Measurements from ENCODE around the gene R3HDML. TPM values are rescaled to one million over a fixed set of nuclear protein-coding genes. Genes with fewer than 3 reads are reported as not detected.

Gene R3HDML
- total and polyA plus RNA-seq, 2 of the 13 experiments (the other 11 are each of a cell fraction or from before 2014, with no cell fraction given), result not detected

- TF ChIP-seq ZSCAN12 (CRISPR knock-in tag; IDR thresholded peaks at IDR 0.05) (no peak), PBX2 (CRISPR knock-in tag; IDR thresholded peaks at IDR 0.05) (no peak), PAXIP1 (CRISPR knock-in tag; conservative IDR thresholded peaks at IDR 0.05) (no peak), GPBP1L1 (CRISPR knock-in tag; IDR thresholded peaks at IDR 0.05) (no peak), TAF15 (IDR thresholded peaks at IDR 0.05; ENCODE audit: low read depth, low read length, poor library complexity, severe bottlenecking) (no peak), GPN1 (CRISPR knock-in tag; IDR thresholded peaks at IDR 0.05; ENCODE audit: borderline replicate concordance) (no peak), TCF7L2 (IDR thresholded peaks at IDR 0.05; ENCODE audit: low read depth, low read length) (no peak), RARG (CRISPR knock-in tag; IDR thresholded peaks at IDR 0.05; ENCODE audit: low read depth) (no peak), ZNF282 (IDR thresholded peaks at IDR 0.05; ENCODE audit: partially characterized antibody) (no peak), ZNF646 (CRISPR knock-in tag; IDR thresholded peaks at IDR 0.05) (peak; percentile 71; the same call in 1 of the 2 replicates), ZBTB43 (CRISPR knock-in tag; conservative IDR thresholded peaks at IDR 0.05) (no peak), HMGA1 (CRISPR knock-in tag; conservative IDR thresholded peaks at IDR 0.05) (no peak)
Observed at GRCh38 chr20:44393608-44394451, 57.0 kb downstream of the R3HDML start (continued).

All from HepG2 (cell line).